Stimulated activated CD4-positive, alpha-beta T cell treated with anti-CD3 and anti-CD28 coated beads, Interleukin-4, amount 100 ng/mL, for 4 hours (primary cell): ENCODE data around the gene SRL.

Experiments used
- DNase-seq, 2 experiments: peaks; one replicate each; pipeline ENCODE4 v3.0.0-alpha.2; 2020

SRL gene

GRCh38 chr16:4198816-4199215 is 43.1 kb downstream of the SRL start:
- DNase-seq = no peak

GRCh38 chr16:4194661-4195060 is 47.2 kb downstream of the SRL start:
- DNase-seq = no peak

- no peak for DNase-seq
Observed at GRCh38 chr16:4193920-4194319, 48.0 kb downstream of the SRL start.

GRCh38 chr16:4192206-4192605 is 49.7 kb downstream of the SRL start:
- DNase-seq = no peak

GRCh38 chr16:4190712-4191333 is 51.1 kb downstream of the SRL start:
- no peak for DNase-seq

GRCh38 chr16:4190086-4190485 is 51.8 kb downstream of the SRL start:
- no peak for DNase-seq

GRCh38 chr16:4184038-4184702 is 57.7 kb downstream of the SRL start:
- no peak for DNase-seq

- peak; percentile 86 to 93 for DNase-seq
Observed at GRCh38 chr16:4183237-4184037, 58.4 kb downstream of the SRL start.

GRCh38 chr16:4182581-4183236 is 59.2 kb downstream of the SRL start:
- no peak for DNase-seq

- DNase-seq = no peak
Observed at GRCh38 chr16:4180511-4180910, 61.4 kb downstream of the SRL start.

GRCh38 chr16:4179763-4180260 is 62.1 kb downstream of the SRL start:
- DNase-seq = no peak

- no peak for DNase-seq
Observed at GRCh38 chr16:4179020-4179419, 62.9 kb downstream of the SRL start.

- DNase-seq = no peak
Observed at GRCh38 chr16:4178468-4179010, 63.3 kb downstream of the SRL start.

- DNase-seq = peak in 1 of 2 experiments; percentile 9
Observed at GRCh38 chr16:4176906-4177417, 64.9 kb downstream of the SRL start.

- DNase-seq = no peak
Observed at GRCh38 chr16:4175849-4176248, 66.0 kb downstream of the SRL start.

GRCh38 chr16:4172070-4172469 is 69.8 kb downstream of the SRL start:
- DNase-seq = no peak

GRCh38 chr16:4169415-4169814 is 72.5 kb downstream of the SRL start:
- no peak for DNase-seq

GRCh38 chr16:4166821-4167220 is 75.1 kb downstream of the SRL start:
- DNase-seq = no peak

- no peak for DNase-seq
Observed at GRCh38 chr16:4160658-4161430, 81.0 kb downstream of the SRL start.

GRCh38 chr16:4159726-4160125 is 82.2 kb downstream of the SRL start:
- DNase-seq = no peak

GRCh38 chr16:4158143-4159093 is 83.5 kb downstream of the SRL start:
- DNase-seq = no peak
